Measurements from ENCODE around the gene SHFL. TPM values are rescaled to one million over a fixed set of nuclear protein-coding genes. Genes with fewer than 3 reads are reported as not detected.

SHFL gene
- total RNA-seq, 6 experiments from 2014 or later = 68.5 to 119 (median 88.9) TPM

DNA sequence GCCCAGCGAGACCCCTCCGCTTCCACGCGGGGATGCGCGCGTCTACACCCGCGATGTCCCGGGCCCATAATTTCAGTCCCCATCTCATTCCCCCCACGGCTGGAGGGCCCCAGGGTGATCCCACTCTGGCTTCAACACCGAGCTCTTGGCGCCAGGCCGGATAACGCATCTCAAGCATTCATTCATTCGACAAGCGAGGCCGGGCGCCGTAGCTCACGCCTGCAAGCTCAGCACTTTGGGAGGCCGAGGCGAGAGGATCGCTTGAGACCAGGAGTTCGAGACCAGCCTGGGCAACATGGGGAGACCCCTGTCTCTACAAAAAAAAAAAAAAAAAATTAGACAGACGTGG lies 10.5 kb downstream of the SHFL start:
- peaks cover 0 to 32% (median 14%) of the 10 kb centered on the region in 4 donors for H3K4me1 ChIP-seq
- DNase-seq = peak in 2 of 3 donors; percentile 57 to 64
- no peaks in the 10 kb centered on the region for H3K27me3 ChIP-seq
- peaks cover 4 to 14% (median 6%) of the 10 kb centered on the region in 4 donors for H3K36me3 ChIP-seq
- H3K9me3 ChIP-seq = no peaks in the 10 kb centered on the region
- TF ChIP-seq, protein P1, sequence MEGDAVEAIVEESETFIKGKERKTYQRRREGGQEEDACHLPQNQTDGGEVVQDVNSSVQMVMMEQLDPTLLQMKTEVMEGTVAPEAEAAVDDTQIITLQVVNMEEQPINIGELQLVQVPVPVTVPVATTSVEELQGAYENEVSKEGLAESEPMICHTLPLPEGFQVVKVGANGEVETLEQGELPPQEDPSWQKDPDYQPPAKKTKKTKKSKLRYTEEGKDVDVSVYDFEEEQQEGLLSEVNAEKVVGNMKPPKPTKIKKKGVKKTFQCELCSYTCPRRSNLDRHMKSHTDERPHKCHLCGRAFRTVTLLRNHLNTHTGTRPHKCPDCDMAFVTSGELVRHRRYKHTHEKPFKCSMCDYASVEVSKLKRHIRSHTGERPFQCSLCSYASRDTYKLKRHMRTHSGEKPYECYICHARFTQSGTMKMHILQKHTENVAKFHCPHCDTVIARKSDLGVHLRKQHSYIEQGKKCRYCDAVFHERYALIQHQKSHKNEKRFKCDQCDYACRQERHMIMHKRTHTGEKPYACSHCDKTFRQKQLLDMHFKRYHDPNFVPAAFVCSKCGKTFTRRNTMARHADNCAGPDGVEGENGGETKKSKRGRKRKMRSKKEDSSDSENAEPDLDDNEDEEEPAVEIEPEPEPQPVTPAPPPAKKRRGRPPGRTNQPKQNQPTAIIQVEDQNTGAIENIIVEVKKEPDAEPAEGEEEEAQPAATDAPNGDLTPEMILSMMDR (IDR thresholded peaks at IDR 0.05) = no peak
- no peak for TF ChIP-seq POLR2A (IDR thresholded peaks at IDR 0.05)
- no peak for ATAC-seq
- H3K27ac ChIP-seq = no peak overlapping the region
- peak overlapping the region; percentile 45 to 50 (median 49) for H3K4me3 ChIP-seq
- WGBS (ENCODE audit: insufficient coverage, low coverage, low lambda C conversion rate, missing lambda C conversion rate) = 36% methylated on average over 25 of the region's 26 CpGs
- intact Hi-C loops (cut with DNase I) = no loop called here

DNA sequence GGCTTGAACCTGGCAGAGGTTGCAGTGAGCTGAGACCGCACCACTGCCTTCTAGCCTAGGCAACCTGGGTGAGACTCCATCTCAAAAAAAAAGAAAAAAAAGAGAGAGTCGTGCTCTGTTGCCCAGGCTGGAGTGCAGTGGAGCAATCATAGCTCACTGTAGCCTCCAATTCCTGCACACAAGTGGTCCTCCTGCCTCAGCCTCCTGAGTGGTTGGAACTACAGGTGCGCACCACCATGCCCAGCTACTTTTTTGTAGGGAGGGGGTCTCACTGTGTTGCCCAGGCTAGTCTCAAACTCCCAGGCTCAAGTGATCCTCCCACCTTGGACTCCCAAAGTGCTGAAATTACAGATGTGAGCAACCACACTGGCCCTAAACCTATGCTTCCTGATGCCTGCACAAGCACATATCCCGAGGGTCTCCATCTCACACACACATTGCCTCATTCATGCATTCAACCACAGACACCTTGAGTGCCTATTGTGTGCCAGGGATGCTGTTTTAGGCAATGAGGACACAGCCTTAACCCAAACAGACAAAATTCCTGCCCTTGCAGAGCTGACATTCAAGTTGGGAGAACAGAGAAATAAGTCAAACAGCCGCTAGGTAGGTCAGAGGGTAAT lies 14.2 kb downstream of the SHFL start:
- Histone ChIP-seq H3K9me3 (no peaks in the 10 kb centered on the region), H3K27ac (no peak overlapping the region), H3K4me1 (peaks cover 0 to 11% (median 4%) of the 10 kb centered on the region in 4 donors), H3K4me3 (no peak overlapping the region), H3K27me3 (no peaks in the 10 kb centered on the region), H3K36me3 (no peaks in the 10 kb centered on the region)
- intact Hi-C loops (cut with DNase I) = no loop called here
- TF ChIP-seq POLR2A (IDR thresholded peaks at IDR 0.05) = no peak
- TF ChIP-seq, protein P1 (IDR thresholded peaks at IDR 0.05) = no peak
- ATAC-seq = no peak
- no peak for DNase-seq
- 67% methylated on average over 2 of the region's 5 CpGs for WGBS (ENCODE audit: insufficient coverage, low coverage, low lambda C conversion rate, missing lambda C conversion rate)

DNA sequence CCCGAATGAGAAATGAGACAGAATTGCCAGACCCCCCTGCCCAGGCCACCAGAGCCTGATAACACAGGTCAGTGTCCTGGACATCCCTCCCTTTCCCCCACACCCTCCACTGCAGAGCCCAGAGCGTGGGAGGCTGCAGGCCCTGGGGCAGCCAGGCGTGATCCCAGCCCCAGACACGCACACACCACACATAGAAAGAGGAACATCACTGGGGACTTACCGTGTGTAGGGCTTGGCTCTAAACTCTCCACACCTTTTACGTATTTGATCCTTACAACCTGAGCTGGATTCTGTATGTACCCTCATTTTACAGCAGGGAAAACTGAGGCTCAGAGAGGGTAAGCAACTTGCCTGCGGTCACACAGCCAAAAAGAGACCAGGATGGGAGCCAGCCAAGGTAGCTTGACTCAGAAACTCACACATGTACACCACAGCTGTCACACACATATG lies 16.7 kb downstream of the SHFL start:
- TF ChIP-seq POLR2A (IDR thresholded peaks at IDR 0.05) = no peak
- TF ChIP-seq, protein P1 (IDR thresholded peaks at IDR 0.05) = no peak
- H3K9me3 ChIP-seq = no peaks in the 10 kb centered on the region
- H3K4me1 ChIP-seq = peaks cover 0 to 7% (median 3%) of the 10 kb centered on the region in 4 donors
- peak overlapping the region in 1 of 3 donors; percentile 40 for H3K27ac ChIP-seq
- no peaks in the 10 kb centered on the region for H3K27me3 ChIP-seq
- intact Hi-C loops (cut with DNase I) = no loop called here
- WGBS (ENCODE audit: insufficient coverage, low coverage, low lambda C conversion rate, missing lambda C conversion rate) = 18% methylated on average over 2 of the region's 7 CpGs
- peaks cover 0 to 6% (median under 1%) of the 10 kb centered on the region in 4 donors for H3K36me3 ChIP-seq
- ATAC-seq (no peak), DNase-seq (no peak)
- H3K4me3 ChIP-seq = no peak overlapping the region

DNA sequence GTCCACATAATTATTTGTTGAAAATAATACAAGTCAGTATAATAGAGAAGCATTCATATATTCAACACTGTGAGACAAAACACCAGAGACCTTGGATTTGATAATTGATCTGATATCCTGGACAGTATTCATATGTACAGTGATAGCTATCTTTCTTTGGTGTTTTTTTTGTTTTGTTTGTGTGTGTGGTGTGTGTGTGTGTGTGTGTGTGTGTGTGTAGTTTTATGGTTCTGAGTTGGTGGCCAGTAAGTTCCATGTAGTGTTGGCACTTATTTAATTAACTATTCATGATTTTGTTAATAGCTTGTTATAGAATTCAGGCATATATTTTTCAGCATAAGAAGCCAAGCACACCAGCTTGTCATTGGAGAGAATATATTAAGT lies 18.0 kb downstream of the SHFL start:
- TF ChIP-seq POLR2A (IDR thresholded peaks at IDR 0.05) = no peak
- TF ChIP-seq, protein P1 (IDR thresholded peaks at IDR 0.05) = no peak
- Histone ChIP-seq H3K4me1 (peaks cover 0 to 7% (median 3%) of the 10 kb centered on the region in 4 donors), H3K27ac (no peak overlapping the region), H3K4me3 (no peak overlapping the region), H3K36me3 (peaks cover 0 to 18% (median 7%) of the 10 kb centered on the region in 4 donors), H3K9me3 (no peaks in the 10 kb centered on the region), H3K27me3 (no peaks in the 10 kb centered on the region)
- DNase-seq (no peak), ATAC-seq (no peak)
- intact Hi-C loops (cut with DNase I) = no loop called here

Measured in right lobe of liver (tissue), 6 donors.